ENCODE data around the gene MCCD1.

Gene MCCD1

DNA sequence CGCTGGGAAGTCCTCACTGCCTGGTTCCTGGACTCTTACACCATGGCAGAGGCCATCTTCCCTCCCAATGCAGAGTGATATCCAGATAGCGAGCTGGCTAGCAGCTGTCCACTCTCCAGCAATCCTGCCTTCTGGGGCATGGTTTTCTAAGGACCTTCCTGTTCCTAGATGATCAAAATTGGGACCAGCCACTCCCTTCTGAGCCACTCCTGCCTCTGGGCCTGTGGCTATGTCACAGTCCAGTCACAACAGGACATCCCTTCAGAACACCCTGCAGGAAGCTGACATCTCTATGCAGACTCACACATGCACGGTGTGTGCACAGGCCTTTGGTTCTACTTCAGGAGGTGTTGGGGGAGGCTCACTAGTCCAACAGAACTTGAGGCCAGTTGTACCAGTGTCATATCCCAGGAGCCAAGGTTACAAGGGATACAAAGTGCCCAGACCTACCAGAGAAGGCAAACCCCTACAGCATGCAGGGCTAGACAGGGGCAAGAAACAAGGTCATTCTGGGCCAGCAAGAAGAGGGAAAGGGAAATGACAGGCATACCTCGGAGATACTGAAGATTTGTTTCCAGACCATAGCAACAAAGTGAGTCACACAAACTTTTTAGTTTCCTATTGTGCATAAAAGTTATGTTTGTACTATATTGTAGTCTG, 2.7 kb upstream of the MCCD1 start:
- FAIRE-seq, result no peak
- TF ChIP-seq, protein P1, sequence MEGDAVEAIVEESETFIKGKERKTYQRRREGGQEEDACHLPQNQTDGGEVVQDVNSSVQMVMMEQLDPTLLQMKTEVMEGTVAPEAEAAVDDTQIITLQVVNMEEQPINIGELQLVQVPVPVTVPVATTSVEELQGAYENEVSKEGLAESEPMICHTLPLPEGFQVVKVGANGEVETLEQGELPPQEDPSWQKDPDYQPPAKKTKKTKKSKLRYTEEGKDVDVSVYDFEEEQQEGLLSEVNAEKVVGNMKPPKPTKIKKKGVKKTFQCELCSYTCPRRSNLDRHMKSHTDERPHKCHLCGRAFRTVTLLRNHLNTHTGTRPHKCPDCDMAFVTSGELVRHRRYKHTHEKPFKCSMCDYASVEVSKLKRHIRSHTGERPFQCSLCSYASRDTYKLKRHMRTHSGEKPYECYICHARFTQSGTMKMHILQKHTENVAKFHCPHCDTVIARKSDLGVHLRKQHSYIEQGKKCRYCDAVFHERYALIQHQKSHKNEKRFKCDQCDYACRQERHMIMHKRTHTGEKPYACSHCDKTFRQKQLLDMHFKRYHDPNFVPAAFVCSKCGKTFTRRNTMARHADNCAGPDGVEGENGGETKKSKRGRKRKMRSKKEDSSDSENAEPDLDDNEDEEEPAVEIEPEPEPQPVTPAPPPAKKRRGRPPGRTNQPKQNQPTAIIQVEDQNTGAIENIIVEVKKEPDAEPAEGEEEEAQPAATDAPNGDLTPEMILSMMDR (IDR thresholded peaks at IDR 0.05; ENCODE audit: insufficient read depth, missing control alignments), result no peak
- no peak for DNase-seq (ENCODE audit: insufficient read length, low spot score)

DNA sequence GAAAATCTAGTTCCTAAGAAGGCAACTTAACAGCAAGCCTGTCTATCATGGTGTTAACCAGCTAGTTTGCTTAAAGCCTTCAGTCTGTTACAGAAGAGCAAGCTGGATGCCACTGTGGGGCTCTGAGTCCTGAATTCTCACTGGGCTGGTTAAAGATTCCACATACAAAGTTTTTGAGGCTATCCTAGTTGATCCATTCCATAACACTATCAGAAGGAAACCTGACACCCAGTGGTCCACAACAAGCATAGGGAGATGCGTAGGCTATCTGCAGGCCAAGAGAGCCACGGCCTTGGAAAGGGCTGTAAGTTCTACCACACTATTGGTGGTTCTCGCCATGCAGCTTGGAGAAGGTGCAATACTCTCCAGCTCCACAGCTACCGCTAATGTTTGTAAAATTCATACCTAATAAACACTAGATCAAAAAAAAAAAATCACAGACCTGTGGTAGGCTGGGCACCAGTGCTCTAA, 420 bp upstream of the MCCD1 start:
- FAIRE-seq, result no peak
- no peak for DNase-seq (ENCODE audit: insufficient read length, low spot score)
- TF ChIP-seq, protein P1 (IDR thresholded peaks at IDR 0.05; ENCODE audit: insufficient read depth, missing control alignments), result no peak

DNA sequence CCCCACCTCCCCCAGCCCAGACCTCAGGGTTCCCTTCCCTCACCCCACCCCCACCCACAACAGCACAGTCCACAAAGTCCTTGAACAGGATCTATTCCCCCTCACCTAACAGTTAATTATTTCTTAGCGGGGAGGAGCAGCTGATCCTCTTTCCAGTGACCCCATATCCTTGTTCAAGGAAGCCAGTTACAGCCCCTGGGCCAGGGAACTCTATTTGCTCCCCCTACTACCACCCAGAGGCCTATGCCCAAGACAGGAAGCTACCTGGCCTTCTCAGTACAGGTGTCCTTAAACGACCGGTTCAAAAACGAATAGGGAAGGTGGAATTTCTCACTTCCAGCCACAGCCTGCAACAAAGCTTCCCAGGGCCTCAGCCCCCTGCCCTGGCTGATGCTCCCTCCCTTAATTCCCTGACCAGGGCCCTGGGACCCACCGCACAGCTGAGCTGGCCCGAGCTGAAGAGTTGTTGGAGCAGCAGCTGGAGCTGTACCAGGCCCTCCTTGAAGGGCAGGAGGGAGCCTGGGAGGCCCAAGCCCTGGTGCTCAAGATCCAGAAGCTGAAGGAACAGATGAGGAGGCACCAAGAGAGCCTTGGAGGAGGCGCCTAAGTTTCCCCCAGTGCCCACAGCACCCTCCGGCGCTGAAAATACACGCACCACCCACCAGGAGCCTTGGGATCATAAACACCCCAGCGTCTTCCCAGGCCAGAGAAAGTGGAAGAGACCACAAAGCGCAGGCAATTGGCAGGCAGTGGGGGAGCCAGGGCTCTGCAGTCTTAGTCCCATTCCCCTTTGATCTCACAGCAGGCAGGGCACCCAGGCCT, 778 bp downstream of the MCCD1 start:
- TF ChIP-seq, protein P1 (IDR thresholded peaks at IDR 0.05; ENCODE audit: insufficient read depth, missing control alignments), result no peak
- DNase-seq (ENCODE audit: insufficient read length, low spot score) (no peak), FAIRE-seq (no peak)

DNA sequence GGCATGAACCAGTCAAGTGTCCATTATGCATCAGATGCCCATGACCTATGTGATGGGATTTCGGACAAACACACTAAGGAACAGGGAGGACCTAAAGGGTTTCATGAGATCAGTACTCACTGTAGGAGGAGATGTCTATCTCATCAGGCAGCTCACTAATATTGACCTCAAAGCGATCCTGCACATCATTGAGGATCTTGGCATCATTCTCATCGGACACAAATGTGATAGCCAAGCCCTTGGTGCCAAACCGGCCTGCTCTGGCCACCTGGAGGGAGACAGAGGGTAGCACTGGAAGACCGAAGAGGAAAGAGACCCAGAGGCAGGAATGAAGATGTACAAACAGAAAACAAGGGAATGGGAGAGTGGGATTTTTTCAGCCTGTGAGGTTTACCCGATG, 1.9 kb downstream of the MCCD1 start:
- TF ChIP-seq, protein P1 (IDR thresholded peaks at IDR 0.05; ENCODE audit: insufficient read depth, missing control alignments), result no peak
- no peak for DNase-seq (ENCODE audit: insufficient read length, low spot score)
- FAIRE-seq, result no peak

DNA sequence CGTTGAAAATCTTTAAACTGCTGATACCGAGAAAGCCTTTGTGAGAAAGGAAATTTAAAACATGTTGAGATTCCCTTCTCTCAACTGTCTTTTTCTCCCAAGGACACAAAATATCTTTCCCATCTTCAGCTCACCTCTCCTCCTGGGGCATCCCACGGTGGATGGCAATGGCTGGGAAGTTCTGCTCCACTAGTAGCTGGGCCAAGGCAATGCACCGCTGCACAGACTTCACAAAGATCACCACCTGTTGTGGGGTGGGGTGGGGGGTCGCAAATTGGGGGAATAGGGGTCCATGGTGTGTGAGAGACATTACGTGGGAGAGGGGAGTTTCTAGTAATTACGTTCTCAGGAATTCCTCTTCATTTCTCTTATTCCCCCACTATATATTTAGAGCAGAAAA, 2.4 kb downstream of the MCCD1 start:
- DNase-seq (ENCODE audit: insufficient read length, low spot score) (no peak), FAIRE-seq (no peak)
- TF ChIP-seq, protein P1 (IDR thresholded peaks at IDR 0.05; ENCODE audit: insufficient read depth, missing control alignments), result no peak

DNA sequence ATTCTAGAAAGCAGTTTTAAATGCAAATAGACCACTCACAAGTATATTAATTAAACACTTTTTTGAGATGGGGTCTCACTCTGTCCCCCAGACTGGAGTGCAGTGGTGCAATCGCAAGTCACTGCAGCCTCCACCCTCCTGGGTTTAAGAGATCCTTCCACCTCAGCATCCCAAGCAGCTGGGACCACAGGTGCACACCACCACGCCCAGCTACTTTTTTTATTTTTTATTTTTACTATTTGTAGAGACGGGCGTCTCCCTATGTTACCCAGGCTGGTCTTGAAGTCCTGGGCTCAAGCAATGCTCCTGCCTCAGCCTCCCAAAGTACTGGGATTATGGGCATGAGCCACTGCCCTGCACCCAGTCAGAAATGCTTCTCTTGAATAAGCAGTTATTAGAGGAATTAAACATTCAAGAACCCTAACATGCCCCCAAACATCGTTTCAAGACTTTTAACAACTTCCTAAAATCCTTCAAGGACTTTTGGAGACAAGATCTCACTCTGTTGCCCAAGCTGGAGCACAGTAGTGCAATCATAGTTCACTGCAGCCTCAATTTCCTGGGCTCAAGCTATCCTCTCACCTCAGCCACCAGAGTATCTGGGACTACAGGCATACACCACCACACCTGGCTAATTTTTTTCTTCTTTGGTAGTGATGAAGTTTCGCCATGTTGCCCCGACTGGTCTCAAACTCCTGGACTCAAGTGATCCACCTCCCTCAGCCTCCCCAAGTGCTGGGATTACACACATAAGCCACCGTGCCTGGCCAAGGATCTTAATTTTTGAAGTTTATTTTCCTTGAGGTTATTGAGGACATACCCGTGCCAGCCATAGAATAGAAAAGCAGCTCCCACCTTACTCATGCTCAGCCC, 3.2 kb downstream of the MCCD1 start:
- TF ChIP-seq, protein P1 (IDR thresholded peaks at IDR 0.05; ENCODE audit: insufficient read depth, missing control alignments), result no peak
- FAIRE-seq (no peak), DNase-seq (ENCODE audit: insufficient read length, low spot score) (no peak)

Data from D721Med (cell line).